HEK293 (cell line): ENCODE results near the gene VPS36.

Experiments
- CTCF ChIA-PET: fragments of 350-600 bp; formaldehyde crosslinking; extraction: SDS; loops from one replicate; lab custom pipeline; 2021; ENCODE audit warnings: antibody characterized with exemption; lab: Yijun Ruan, JAX
- POLR2A ChIA-PET: fragments of 300-600 bp; formaldehyde crosslinking; extraction: SDS; loops from one replicate; lab custom pipeline; 2020; ENCODE audit warnings: antibody characterized with exemption, inconsistent platforms; lab: Yijun Ruan, JAX
- H3K27ac ChIP-seq: fragments of 200-500 bp; sonication (Bioruptor generic); 2 replicates; pipeline ENCODE4 v1.5.1; 2014; ENCODE audit warnings: low read depth, low read length, control low read depth, inconsistent platforms; ENCODE audit errors: extremely low read depth
- H3K36me3 ChIP-seq, 2 experiments: fragments of 200-500 bp in 1 of 2; sonication (Bioruptor generic) in 1 of 2; 1 replicate in 1 of 2; 2 replicates in 1 of 2; pipeline ENCODE4 v1.5.1; 2014 to 2017; ENCODE audit warnings: inconsistent platforms in 2 of 2, low read length in 2 of 2; ENCODE audit not compliant: control insufficient read depth in 2 of 2, insufficient read depth in 1 of 2
- H3K4me1 ChIP-seq: fragments of 200-500 bp; sonication (Bioruptor generic); 2 replicates; pipeline ENCODE4 v1.5.1; 2014; ENCODE audit warnings: mild to moderate bottlenecking, low read length, inconsistent platforms; ENCODE audit not compliant: control insufficient read depth, insufficient read depth
- H3K4me3 ChIP-seq: 2 replicates; pipeline ENCODE4 v1.5.1; 2011; ENCODE audit warnings: low read depth, mild to moderate bottlenecking, control low read depth, low read length, moderate library complexity
- H3K9me3 ChIP-seq: fragments of 200-500 bp; sonication (Bioruptor generic); 2 replicates; pipeline ENCODE4 v1.5.1; 2014; ENCODE audit warnings: low read depth, low read length, inconsistent platforms; ENCODE audit not compliant: control insufficient read depth, insufficient read depth
- AEBP2 ChIP-seq: fragments of 450-650 bp; formaldehyde crosslinking; IDR thresholded peaks from 2 replicates; pipeline ENCODE4 v1.5.1; 2016; ENCODE audit warnings: missing biosample characterization, missing genetic modification characterization, borderline replicate concordance
- FEZF1 ChIP-seq: fragments of 450-650 bp; formaldehyde crosslinking; IDR thresholded peaks from 2 replicates; pipeline ENCODE4 v1.5.1; 2016; ENCODE audit warnings: missing biosample characterization, missing genetic modification characterization
- KLF1 ChIP-seq: fragments of 450-650 bp; formaldehyde crosslinking; IDR thresholded peaks from 2 replicates; pipeline ENCODE4 v1.5.1; 2016; ENCODE audit warnings: missing biosample characterization, missing genetic modification characterization
- SCRT2 ChIP-seq: fragments of 450-650 bp; formaldehyde crosslinking; IDR thresholded peaks from 2 replicates; pipeline ENCODE4 v1.5.1; 2016; ENCODE audit warnings: missing biosample characterization, missing genetic modification characterization
- SP2 ChIP-seq: fragments of 450-650 bp; formaldehyde crosslinking; IDR thresholded peaks from 2 replicates; pipeline ENCODE4 v1.5.1; 2016; ENCODE audit warnings: missing biosample characterization, missing genetic modification characterization
- SP7 ChIP-seq: fragments of 450-650 bp; formaldehyde crosslinking; IDR thresholded peaks from 2 replicates; pipeline ENCODE4 v1.5.1; 2016; ENCODE audit warnings: missing biosample characterization, missing genetic modification characterization
- ZFP37 ChIP-seq: fragments of 450-650 bp; formaldehyde crosslinking; IDR thresholded peaks from 2 replicates; pipeline ENCODE4 v1.5.1; 2016; ENCODE audit warnings: missing biosample characterization, missing genetic modification characterization
- ZIC2 ChIP-seq: fragments of 450-650 bp; formaldehyde crosslinking; IDR thresholded peaks from 2 replicates; pipeline ENCODE4 v1.5.1; 2016; ENCODE audit warnings: missing biosample characterization, missing genetic modification characterization
- ZNF138 ChIP-seq: fragments of 450-650 bp; formaldehyde crosslinking; IDR thresholded peaks from 2 replicates; pipeline ENCODE4 v1.5.1; 2016; ENCODE audit warnings: missing biosample characterization, missing genetic modification characterization, borderline replicate concordance
- ZNF155 ChIP-seq: fragments of 450-650 bp; formaldehyde crosslinking; IDR thresholded peaks from 2 replicates; pipeline ENCODE4 v1.5.1; 2016; ENCODE audit warnings: missing biosample characterization, missing genetic modification characterization
- ZNF169 ChIP-seq: fragments of 450-650 bp; formaldehyde crosslinking; IDR thresholded peaks from 2 replicates; pipeline ENCODE4 v1.5.1; 2016; ENCODE audit warnings: missing biosample characterization, missing genetic modification characterization
- ZNF223 ChIP-seq: fragments of 450-650 bp; formaldehyde crosslinking; IDR thresholded peaks from 2 replicates; pipeline ENCODE4 v1.5.1; 2016; ENCODE audit warnings: missing biosample characterization, missing genetic modification characterization
- ZNF23 ChIP-seq: fragments of 450-650 bp; formaldehyde crosslinking; IDR thresholded peaks from 2 replicates; pipeline ENCODE4 v1.5.1; 2016; ENCODE audit warnings: missing biosample characterization, missing genetic modification characterization, borderline replicate concordance
- ZNF37A ChIP-seq: fragments of 450-650 bp; IDR thresholded peaks from 2 replicates; pipeline ENCODE4 v1.5.1; 2018; ENCODE audit warnings: missing biosample characterization, missing genetic modification characterization
- ZNF585B ChIP-seq: fragments of 450-650 bp; formaldehyde crosslinking; IDR thresholded peaks from 2 replicates; pipeline ENCODE4 v1.5.1; 2016; ENCODE audit warnings: missing biosample characterization, missing genetic modification characterization
- ZNF654 ChIP-seq: fragments of 450-650 bp; formaldehyde crosslinking; IDR thresholded peaks from 2 replicates; pipeline ENCODE4 v1.5.1; 2016; ENCODE audit warnings: low read depth, missing biosample characterization, missing genetic modification characterization
- ZNF677 ChIP-seq: fragments of 450-650 bp; IDR thresholded peaks from 2 replicates; pipeline ENCODE4 v1.5.0; 2018; ENCODE audit warnings: missing biosample characterization, mild to moderate bottlenecking, missing genetic modification characterization, moderate library complexity
- ZNF791 ChIP-seq: fragments of 450-650 bp; formaldehyde crosslinking; IDR thresholded peaks from 2 replicates; pipeline ENCODE4 v1.5.1; 2016; ENCODE audit warnings: missing biosample characterization, missing genetic modification characterization
- ZNF792 ChIP-seq: fragments of 450-650 bp; formaldehyde crosslinking; IDR thresholded peaks from 2 replicates; pipeline ENCODE4 v1.5.1; 2016; ENCODE audit warnings: missing biosample characterization, missing genetic modification characterization
- ZSCAN30 ChIP-seq: fragments of 450-650 bp; IDR thresholded peaks from 2 replicates; pipeline ENCODE4 v1.5.1; 2018; ENCODE audit warnings: missing biosample characterization, mild to moderate bottlenecking, missing genetic modification characterization, moderate library complexity
- TF ChIP-seq, protein P1 (sequence below): fragments of 450-650 bp; formaldehyde crosslinking; optimal IDR thresholded peaks from 2 replicates; pipeline ENCODE3; 2016; ENCODE audit warnings: missing biosample characterization, mild to moderate bottlenecking, missing genetic modification characterization
- TF ChIP-seq, protein P2 (sequence below): fragments of 450-650 bp; formaldehyde crosslinking; IDR thresholded peaks from 2 replicates; pipeline ENCODE4; 2016; ENCODE audit warnings: missing biosample characterization, missing genetic modification characterization
- TF ChIP-seq, protein P3 (sequence below): fragments of 450-650 bp; formaldehyde crosslinking; IDR thresholded peaks from 2 replicates; pipeline ENCODE4 v1.5.1; 2016; ENCODE audit warnings: missing biosample characterization, missing genetic modification characterization

The VPS36 gene

DNA sequence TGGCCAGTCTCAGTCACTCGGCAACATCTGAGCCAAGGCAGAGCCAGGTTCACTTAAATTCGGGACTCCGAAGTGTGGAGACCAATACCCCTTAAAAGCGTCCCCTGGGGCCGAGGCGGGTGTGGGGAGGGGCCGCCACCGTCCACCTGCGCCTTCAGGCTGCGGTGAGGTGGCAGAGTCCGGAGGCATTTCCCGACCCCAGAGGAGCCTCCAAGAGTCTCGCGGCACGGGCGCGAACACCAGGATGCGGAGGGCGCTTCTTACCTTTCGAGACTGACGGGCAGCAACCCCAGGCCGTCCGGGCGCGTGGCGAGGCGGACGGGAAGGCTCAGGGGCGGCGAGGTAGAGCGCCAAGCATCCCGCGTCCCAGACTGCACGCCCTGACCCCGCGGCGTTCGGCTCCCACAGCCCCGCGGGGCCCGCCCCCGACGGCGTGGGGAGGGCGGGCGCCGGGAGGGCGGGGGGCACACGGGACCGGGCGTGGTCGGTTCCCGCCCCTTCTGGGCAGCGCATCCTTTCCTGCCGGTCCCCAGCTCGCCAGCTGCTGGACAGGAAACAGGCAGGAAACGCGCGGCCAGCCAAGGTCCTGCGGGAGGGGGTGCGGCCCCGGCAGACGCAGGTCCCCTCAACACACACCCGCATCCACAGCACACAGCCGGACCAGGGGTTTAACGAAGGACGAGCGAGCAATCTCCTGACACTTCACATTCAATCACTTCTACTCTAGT is 44.5 kb downstream of the VPS36 start, which contains the start of gene THSD1 (continued):
- no peak for TF ChIP-seq ZIC2 (tag by site-specific recombination)
- TF ChIP-seq ZSCAN30 (tag by site-specific recombination): peak; percentile 20; the same call in 1 of the 2 replicates
- TF ChIP-seq SP7 (tag by site-specific recombination): no peak
- peak; percentile 78 for TF ChIP-seq KLF1
- TF ChIP-seq SP2 (tag by site-specific recombination): peak; percentile 62
- no peak for TF ChIP-seq ZNF791 (tag by site-specific recombination)
- TF ChIP-seq, protein P1, sequence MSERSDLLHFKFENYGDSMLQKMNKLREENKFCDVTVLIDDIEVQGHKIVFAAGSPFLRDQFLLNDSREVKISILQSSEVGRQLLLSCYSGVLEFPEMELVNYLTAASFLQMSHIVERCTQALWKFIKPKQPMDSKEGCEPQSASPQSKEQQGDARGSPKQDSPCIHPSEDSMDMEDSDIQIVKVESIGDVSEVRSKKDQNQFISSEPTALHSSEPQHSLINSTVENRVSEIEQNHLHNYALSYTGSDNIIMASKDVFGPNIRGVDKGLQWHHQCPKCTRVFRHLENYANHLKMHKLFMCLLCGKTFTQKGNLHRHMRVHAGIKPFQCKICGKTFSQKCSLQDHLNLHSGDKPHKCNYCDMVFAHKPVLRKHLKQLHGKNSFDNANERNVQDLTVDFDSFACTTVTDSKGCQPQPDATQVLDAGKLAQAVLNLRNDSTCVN (tag by site-specific recombination): peak; percentile 79

GRCh38 chr13:52405369-52405766 is 45.1 kb downstream of the VPS36 start:
- POLR2A ChIA-PET: interaction anchor here (0.5 to 1.1 kb wide), 3 partner anchors 19 to 211 kb away, joined by 3 to 4 read pairs (median 3); no protein-coding TSS in a partner anchor
- peak overlapping the region; percentile 51 for H3K4me3 ChIP-seq
- H3K4me1 ChIP-seq: no peaks in the 10 kb centered on the region
- H3K9me3 ChIP-seq: no peaks in the 10 kb centered on the region
- CTCF ChIA-PET: interaction anchor here (0.7 to 1.0 kb wide), 2 partner anchors 24 to 45 kb away, joined by 3 to 4 read pairs; no protein-coding TSS in a partner anchor
- no peaks in the 10 kb centered on the region for H3K36me3 ChIP-seq
- no peak overlapping the region for H3K27ac ChIP-seq
- TF ChIP-seq ZNF223 (no peak), SCRT2 (tag by site-specific recombination) (peak; percentile 73)

GRCh38 chr13:52399708-52400107 is 50.7 kb downstream of the VPS36 start:
- ChIA-PET POLR2A (no interaction called here), CTCF (interaction anchor here (0.7 kb wide), 1 partner anchor 60 kb away, joined by 6 read pairs; no protein-coding TSS in a partner anchor)
- Histone ChIP-seq H3K4me3 (no peak overlapping the region), H3K4me1 (no peaks in the 10 kb centered on the region), H3K27ac (no peak overlapping the region), H3K36me3 (no peaks in the 10 kb centered on the region), H3K9me3 (no peaks in the 10 kb centered on the region)
- TF ChIP-seq, protein P2, sequence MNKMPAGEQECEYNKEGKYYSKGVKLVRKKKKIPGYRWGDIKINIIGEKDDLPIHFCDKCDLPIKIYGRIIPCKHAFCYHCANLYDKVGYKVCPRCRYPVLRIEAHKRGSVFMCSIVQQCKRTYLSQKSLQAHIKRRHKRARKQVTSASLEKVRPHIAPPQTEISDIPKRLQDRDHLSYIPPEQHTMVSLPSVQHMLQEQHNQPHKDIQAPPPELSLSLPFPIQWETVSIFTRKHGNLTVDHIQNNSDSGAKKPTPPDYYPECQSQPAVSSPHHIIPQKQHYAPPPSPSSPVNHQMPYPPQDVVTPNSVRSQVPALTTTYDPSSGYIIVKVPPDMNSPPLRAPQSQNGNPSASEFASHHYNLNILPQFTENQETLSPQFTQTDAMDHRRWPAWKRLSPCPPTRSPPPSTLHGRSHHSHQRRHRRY (tag by site-specific recombination): no peak
- no peak for TF ChIP-seq ZNF169 (tag by site-specific recombination)
- TF ChIP-seq ZNF677 (tag by site-specific recombination): no peak
- TF ChIP-seq FEZF1 (tag by site-specific recombination): no peak
- TF ChIP-seq ZFP37 (tag by site-specific recombination): no peak
- no peak for TF ChIP-seq ZNF138
- TF ChIP-seq ZNF792 (tag by site-specific recombination): no peak
- TF ChIP-seq, protein P3, sequence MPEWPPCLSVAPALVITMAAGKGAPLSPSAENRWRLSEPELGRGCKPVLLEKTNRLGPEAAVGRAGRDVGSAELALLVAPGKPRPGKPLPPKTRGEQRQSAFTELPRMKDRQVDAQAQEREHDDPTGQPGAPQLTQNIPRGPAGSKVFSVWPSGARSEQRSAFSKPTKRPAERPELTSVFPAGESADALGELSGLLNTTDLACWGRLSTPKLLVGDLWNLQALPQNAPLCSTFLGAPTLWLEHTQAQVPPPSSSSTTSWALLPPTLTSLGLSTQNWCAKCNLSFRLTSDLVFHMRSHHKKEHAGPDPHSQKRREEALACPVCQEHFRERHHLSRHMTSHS (tag by site-specific recombination): no peak
- no peak for TF ChIP-seq ZNF37A (tag by site-specific recombination)
- TF ChIP-seq AEBP2 (tag by site-specific recombination): no peak
- TF ChIP-seq ZNF23 (tag by site-specific recombination): no peak
- no peak for TF ChIP-seq ZNF585B (tag by site-specific recombination)
- TF ChIP-seq ZNF654: no peak
- no peak for TF ChIP-seq ZNF155 (tag by site-specific recombination)
- TF ChIP-seq SCRT2 (tag by site-specific recombination): no peak
